Testis (tissue), 2 donors: ENCODE data around the gene ELMO1.

Experiments used
- POLR2A ChIP-seq: fragments of 450-650 bp; IDR thresholded peaks from one replicate; pipeline ENCODE4 v1.6.1; 2017; ENCODE audit warnings: antibody characterized with exemption, mild to moderate bottlenecking, moderate library complexity
- TF ChIP-seq, protein P1 (sequence below), 3 experiments: fragments of 450-650 bp in 2 of 3; fragments of 200-600 bp in 1 of 3; sonication (generic) in 1 of 3; IDR thresholded peaks; one replicate each; pipeline ENCODE4 v1.5.1; 2016 to 2019; ENCODE audit warnings: antibody characterized with exemption in 3 of 3, mild to moderate bottlenecking in 2 of 3, moderate library complexity in 1 of 3

GRCh38 chr7:37198906-37199485, 249.7 kb downstream of the ELMO1 start:
- TF ChIP-seq, protein P1, sequence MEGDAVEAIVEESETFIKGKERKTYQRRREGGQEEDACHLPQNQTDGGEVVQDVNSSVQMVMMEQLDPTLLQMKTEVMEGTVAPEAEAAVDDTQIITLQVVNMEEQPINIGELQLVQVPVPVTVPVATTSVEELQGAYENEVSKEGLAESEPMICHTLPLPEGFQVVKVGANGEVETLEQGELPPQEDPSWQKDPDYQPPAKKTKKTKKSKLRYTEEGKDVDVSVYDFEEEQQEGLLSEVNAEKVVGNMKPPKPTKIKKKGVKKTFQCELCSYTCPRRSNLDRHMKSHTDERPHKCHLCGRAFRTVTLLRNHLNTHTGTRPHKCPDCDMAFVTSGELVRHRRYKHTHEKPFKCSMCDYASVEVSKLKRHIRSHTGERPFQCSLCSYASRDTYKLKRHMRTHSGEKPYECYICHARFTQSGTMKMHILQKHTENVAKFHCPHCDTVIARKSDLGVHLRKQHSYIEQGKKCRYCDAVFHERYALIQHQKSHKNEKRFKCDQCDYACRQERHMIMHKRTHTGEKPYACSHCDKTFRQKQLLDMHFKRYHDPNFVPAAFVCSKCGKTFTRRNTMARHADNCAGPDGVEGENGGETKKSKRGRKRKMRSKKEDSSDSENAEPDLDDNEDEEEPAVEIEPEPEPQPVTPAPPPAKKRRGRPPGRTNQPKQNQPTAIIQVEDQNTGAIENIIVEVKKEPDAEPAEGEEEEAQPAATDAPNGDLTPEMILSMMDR (IDR thresholded peaks at IDR 0.05), result peak; percentile 47 to 80 (median 75)
- TF ChIP-seq POLR2A, result no peak
